ENCODE data around the gene CSTPP1.
"Not testable (repeated sequence)": the region's sequence is repeated elsewhere in the genome, so short reads cannot be mapped to it uniquely, and the experiment has no call there.

CSTPP1 gene

DNA sequence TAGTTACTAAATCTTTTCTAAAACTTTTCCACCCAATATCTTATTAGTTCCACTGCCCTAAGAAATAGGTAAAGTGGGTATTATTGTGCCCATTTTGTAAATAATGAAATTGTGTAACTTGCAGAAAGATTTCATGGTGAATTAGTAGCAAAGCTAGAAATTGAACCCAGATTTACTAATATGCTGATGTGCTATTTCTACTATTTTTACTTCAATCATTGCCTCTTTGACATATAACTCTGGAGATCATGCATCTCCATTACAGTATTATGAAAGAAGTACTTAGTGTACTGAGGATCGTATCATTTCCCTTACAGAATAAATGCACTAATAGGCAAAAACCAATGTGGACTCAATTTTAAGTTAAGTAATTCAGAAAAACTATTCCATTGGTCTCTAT lies 119.0 kb downstream of the CSTPP1 start:
- no peak for DNase-seq

DNA sequence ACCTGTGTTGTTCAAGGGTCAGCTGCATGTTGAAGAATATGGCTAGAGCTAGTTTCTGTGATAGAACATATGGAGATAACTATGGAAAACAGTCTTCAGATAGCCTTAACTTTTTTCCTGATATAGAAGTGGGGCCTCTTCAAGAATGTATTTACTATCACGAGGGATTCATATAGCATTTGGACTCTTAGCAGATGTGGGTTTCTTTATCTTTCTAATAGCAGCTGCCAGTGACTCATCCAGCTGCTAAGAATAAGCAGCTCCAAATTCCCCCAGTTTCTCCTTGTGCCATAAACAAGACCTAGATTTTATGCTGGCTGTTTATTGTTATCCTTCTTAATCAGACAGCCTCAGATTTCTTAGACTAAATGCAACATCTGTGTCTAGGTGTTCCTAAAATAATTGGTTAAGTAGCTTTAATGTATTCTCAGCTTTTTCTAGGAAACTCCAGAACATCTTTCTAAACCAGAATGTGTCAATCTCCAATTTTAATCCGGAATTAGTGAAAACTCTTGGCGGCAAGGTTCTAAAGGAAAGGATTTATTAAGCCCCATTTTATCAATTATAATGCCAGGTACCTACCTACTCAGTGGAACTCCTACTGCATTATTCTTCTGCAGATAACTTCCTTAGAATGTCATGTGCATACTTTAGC lies 119.8 kb downstream of the CSTPP1 start:
- DNase-seq = no peak

DNA sequence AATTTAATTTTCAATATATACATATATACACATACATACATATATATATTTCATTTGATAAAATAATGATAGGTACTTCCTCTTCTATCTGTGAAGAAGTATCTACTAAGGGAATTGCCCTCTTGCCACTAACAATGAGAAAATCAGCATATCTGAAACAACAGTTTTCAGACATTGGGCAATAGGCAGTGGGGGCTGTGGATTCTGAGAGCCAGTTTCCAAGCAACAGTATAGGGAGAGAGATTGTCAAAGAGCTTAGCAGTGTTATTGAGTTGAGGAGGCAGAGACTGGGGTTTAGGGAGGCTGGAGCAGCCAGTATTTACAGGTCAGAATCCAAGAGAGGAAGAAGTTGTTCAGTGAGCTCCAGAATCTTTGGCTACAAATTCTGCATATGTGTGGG lies 120.8 kb downstream of the CSTPP1 start:
- DNase-seq = no peak

DNA sequence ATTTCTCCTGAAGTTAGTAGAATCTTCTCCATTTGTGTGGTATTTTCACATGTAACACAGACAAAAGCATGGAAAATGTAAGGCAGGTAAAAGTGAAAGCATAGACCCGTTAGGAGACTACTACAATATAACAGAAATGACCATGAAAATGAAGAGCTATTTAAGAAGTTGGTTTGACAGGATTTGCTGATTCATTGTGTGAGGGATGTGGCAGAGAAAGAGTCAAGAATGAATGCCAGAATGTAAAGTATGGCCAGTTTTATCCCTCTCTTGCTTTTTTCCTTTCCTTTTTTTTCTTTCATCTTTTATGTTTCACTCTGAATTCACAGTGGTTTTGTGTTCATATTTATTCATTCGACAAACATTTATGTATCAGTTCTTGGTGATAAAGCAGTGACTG lies 124.2 kb downstream of the CSTPP1 start:
- DNase-seq = no peak

DNA sequence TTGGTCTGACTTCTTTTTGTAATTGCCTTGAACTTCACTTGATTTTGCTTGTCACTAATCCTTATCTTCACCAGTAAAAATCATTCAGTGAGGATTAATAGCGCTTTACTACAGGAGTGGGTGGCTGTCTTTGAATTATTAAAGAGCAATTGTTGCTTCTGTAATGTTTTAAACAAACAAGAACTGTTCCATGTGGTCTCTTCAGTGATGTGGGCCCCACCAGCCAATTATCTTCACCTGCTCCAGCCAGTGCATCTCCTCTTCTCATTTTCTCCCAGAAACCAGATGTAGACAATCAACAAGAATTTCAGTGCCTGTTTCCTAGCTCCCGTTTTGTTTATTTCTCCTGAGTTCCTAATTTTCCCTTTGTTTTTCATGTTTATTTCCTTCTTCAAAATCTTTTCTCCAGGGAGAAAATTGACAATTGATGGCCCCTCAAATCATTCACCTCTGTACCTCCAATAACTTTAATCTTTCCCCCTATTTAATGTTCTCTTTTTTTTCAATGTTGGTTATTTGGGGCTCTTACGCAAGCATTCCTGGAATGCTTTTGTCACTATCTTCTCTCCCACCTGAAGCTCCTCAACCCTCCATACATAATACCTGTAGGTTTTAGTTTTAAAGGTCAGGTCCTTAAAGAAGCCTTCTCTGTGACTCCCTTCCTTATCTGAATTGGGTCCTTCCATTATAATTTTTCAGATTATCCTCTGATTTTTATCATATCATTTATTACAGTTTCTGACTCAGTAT lies 125.0 kb downstream of the CSTPP1 start:
- no peak for DNase-seq

DNA sequence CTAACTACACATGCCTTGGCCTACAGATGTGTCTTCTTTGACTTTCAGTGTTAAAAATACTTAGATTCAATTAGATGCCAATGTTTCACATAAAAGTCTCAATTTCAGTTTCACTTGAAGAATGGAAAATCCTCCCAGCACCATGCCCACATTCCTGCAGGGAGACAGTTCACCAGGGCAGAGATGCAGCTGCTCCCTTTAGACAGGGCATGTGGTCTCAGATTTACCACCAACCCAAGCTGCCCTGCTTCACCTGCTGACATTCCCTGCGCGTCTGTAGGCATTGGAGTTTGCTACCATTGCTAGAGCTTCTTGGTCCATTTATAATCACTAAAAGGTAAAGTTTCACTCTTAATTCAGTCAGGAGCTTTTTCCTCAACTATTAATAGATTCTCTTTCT lies 126.2 kb downstream of the CSTPP1 start:
- no peak for DNase-seq

DNA sequence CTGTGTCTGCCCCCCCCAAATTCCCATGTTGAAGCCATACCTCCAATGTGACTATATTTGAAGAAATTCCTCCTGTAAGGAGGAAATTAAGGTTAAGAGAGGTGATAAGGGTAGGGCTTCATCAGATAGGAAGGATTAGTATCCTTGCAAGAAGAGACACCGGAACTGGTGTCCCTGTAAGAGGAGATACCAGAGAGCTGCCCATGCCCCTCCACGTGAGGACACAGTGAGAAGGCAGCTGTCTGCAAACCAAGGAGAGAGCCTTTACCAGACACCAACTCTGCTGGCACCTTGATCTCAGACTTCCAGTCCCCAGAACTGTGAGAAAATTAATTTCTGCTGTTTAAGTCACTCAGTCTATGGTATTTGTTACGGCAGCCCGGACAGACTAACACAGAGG lies 130.8 kb downstream of the CSTPP1 start:
- DNase-seq = no peak

DNA sequence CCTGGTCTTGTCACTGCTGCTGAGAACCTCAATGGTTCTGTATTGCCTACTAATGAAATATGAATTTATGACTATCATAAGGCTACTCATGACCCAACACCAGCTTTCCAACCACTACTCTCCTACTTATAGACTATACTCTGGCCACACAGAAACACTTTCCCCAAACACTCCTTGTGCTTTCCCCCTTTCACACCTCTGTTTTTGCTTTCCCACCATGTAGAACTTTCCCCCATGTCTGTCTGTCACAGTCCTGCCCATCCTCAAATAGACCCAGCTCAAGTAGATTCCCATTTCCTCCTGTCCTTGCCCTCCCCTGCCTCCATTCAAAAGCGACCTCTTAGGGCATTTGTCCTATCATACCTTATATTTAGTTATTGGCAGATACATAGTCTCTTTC lies 134.2 kb downstream of the CSTPP1 start:
- DNase-seq = no peak

DNA sequence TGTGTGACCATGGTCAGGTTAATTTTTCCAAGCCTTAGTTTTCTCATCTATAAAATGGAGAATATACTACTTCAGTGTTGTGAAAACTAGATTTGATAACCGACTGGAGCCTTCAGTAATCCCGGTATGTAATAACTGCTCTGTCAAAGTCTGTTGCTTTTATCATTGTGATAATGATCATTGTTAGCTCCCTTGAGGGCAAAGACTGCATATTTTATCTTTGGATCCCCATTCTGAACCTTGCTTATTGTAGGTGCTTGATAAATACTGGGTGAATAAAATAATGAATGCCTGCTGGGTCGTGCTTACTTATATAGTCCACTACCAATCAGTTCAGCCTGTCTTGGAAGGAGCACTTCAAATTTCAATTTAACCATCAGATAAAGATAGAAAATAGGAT lies 134.8 kb downstream of the CSTPP1 start:
- no peak for DNase-seq

DNA sequence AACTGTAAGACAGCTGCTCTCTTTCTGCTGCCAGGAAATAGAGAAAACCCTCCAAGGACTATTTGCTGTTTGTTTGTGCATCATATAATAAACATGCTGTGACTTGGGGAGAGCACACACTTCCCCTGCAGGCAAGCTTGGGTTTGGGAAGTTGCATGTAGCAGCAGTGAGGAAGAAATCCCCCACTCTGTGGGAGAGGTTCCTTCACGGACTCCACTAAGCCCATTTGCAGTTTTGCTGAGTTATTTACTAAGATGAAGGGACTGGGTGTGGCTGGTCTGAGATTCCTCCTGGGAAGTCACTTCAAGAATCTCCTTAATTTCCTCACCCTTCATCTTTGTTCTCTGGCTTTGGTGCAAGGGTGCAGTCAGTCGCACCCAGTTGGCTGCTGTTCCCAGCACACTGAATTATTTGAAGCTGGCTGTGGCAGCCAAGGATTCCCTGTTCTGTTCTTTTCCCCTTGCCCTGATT lies 135.3 kb downstream of the CSTPP1 start:
- DNase-seq = no peak

DNA sequence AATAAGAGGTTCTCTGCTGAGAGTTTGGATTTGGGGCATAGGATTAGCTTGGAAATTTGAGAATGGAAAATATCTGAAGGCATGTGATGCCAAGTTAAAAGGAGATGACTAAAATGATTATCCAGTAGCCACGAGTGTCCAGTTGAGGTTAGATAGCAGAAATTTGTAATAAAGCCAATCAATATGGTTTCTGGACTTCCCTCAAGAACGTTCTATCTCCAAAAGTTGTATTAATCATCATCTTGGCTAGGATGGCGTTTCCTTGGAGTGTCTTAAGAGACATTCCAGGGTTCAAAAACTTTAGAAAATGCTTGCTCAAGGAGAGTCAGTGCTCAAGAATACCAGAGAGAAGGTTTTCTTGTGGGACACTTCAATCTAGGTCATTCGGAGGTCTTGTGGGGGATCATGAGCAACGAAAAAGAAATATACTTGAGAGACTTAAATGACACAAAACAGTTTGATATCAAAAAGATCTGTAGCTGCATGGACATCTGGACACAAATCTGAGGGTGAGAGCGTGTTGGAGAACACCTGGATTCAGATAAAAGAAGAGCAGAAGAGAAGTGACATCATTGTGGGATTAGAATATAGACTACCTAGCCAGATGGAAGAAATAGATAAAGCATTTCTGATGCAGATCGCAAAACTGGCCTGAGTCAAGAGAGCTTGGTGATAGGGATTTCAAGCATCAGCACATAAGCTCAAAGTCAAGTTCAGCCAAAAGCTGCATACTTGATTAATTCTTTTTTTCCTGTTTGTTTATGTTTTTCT lies 142.4 kb downstream of the CSTPP1 start:
- DNase-seq = no peak

DNA sequence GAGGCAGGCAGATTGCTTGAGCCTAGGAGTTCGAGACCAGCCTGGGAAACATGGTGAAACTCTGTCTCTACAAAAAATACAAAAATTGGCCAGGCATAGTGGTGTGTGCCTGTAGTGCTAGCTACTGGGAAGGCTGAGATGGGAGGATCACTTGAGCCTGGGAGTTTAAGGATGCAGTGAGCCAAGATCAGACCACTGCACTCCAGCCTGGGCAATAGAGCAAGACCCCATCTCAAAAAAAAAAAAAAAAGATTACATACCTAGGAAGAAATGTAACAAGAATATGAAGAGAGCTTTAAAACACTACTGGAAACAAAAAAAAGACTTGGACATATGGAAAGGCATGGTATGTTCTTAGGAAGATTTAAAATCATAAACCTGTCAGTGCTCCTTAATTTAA lies 144.2 kb downstream of the CSTPP1 start:
- not testable (repeated sequence) for DNase-seq

DNA sequence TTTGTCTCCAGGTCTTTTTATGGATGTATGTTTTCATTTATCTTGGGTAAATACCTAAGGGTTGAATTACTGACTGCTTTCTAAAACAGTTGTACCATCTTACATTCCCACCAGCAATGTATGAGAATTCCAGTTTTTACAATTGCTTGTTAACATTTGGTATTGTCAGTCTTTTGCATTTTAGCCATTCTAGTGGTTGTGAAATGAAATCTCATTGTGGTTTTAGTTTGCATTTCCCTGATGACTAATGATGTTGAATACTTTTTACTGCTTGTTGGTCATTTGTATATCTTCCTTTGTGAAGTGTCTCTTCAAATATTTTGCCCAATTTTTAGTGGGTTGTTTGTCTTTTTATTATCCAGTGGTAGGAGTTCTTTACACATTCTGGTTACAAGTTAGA lies 147.4 kb downstream of the CSTPP1 start:
- DNase-seq = no peak

DNA sequence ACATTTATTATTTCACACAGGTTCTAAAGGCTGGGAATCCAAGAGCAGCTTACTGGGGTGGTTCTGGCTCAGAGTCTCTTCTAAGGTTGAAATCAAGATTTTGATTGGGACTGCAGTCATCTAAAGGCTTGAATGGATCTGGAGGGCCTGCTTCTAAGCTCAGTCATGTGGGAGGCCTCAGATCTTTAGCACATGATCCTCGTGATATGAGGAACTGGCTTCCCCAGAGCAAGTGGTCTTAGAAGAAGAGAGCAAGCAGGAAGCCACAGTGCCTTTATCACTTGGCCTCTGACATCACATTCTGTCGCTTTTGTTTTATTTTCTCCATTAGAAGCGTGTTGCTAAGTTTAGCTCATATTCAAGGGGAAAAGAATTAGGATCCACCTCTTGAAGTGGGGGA lies 151.2 kb downstream of the CSTPP1 start:
- no peak for DNase-seq

DNA sequence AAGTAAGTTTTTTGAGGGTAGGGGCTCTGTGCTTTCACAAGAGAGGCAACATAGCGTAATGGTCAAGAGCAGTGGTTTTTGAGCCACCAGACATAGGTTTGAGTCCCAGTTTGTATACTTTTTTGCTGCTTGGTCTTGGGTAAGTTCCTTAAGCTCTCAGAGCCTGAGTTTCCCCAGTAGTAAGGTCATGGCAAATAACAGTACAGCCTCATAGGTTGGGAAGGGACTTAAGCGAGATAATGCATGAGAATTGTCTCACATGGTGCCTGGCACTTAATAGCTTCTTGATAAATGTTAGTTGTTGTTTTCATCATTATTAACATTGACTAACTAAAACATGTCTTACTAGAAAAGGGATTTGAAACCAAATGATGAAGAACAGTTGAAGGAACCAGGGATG lies 157.0 kb downstream of the CSTPP1 start:
- DNase-seq = no peak

DNA sequence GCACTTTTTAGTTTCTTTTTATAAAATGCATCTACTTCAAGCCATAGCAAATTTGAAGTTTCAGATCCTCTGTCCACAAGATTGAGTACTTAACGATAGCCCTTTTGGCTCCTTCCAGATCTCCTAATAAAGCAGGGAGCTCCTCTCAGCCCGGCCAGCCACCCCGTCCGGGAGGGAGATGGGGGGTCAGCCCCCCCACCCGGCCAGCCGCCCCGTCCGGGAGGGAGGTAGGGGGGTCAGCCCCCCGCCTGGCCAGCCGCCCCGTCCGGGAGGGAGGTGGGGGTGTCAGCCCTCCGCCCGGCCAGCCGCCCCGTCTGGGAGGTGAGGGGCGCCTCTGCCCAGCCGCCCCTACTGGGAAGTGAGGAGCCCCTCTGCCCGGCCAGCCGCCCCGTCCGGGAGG lies 160.3 kb downstream of the CSTPP1 start:
- DNase-seq = not testable (repeated sequence)

DNA sequence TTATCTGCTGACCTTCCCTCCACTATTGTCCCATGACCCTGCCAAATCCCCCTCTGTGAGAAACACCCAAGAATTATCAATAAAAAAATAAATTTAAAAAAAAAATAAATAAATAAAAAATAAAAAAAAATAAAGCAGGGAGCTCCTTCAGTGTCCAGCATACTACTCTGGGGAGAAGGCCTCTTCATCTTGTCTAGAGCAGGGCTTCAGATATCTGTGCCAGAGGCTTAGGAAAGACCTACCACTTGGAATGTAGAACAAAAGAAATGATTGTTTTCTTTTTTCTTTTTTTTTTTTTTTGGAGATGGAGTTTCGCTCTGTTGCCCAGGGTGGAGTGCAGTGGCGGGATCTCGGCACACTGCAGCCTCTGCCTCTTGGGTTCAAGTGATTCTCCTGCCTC lies 161.7 kb downstream of the CSTPP1 start:
- DNase-seq = not testable (repeated sequence)

DNA sequence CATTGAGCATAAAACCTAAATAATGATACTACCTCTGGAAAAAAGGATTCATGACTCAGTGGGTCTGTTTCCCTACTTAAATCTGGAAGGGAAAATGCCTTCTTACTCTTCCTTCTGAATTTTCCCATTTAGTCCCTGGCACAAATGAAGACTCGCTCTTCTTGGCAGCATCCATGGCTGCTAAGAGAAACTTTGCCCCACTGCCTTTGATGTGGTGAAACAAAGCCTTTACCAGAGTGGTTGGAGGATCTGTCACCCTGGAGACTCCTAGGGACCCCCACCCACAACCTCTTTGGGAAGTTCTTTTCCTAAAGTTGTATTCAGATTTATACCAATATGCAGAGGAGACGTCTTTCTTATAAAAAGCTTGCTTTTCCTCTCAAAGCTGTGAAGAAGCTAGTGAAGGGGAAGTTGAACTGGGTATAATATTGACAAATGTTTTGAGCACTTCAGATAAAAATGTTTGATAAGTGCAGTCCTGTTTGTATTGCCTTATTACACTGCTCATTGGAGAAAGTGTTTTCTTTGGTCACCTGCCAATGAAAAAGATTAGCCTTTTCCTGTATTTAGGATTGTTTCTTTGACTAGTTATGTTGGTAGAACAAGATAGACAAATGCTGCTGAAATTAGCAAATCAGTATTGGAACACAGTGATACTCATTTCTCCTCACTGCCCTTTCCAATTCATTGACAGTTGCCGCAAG lies 162.8 kb downstream of the CSTPP1 start:
- no peak for DNase-seq

DNA sequence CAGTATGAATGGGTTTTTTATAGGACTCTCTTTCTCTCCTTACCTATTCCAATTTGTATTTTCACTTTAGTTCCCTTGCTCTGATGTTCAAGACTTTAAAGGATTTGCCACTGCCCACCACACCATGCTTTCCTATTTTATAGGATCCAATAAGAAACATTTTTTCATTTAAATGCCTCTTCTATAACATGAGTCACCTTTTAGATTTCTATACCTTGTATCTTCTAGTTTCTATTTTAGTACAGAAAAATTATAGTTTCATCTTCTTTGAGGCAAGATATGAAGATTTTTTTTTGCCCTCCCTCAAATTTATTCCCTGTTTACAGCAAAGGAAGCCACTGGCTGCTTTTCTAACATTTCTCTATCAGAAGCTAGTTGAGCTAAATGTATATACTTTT lies 163.4 kb downstream of the CSTPP1 start:
- no peak for DNase-seq

DNA sequence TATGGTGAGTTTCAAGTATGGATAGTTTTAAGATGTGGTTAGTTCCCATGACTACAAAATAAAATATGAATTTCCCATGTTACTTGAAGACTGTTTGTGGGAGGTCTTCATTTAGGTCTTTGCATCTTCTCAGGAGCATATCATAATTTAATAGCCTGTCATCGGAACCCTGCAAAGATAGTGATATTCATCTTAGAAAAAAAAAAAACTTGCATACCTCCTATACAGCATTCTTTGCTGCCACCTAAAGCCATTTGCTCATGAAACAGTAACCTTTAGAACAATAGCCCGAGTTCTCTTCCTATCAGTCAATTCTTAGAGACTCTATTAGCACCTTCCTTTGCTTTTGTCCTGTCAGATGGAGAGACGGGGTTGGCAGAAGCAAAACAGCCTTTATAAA lies 164.8 kb downstream of the CSTPP1 start:
- no peak for DNase-seq

DNA sequence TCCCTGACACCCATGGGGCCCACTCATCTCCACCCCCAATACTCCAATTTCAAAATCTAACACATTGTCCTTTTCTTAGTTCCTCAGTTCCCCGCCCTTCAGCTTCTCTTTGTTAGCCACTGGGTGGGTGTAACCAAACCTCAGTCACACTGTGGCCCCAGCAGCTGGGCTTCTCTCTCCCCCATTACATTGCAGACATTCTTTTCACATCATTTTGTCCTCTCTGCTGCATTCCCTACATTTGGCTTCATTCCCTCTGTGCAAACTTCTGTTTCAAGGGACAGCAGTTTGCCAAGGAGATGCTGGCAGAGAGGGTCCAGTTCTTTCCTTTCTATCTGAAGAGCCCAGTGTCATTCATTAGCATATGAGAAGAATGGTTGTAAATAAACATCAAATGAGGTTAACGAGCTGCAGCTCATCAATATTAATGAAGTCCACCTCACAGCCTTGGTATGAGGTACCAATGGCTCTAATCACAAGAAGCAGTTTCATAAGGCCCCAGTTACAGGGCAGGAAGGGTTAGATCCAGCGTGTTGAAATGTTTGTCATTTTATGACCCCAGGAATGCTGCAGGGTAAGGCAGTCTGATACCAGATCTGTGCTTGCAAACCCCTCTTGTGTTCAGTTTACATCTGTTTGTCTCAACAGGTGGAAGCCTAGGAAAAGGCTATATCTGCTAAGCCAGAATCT lies 167.8 kb downstream of the CSTPP1 start:
- DNase-seq = no peak

DNA sequence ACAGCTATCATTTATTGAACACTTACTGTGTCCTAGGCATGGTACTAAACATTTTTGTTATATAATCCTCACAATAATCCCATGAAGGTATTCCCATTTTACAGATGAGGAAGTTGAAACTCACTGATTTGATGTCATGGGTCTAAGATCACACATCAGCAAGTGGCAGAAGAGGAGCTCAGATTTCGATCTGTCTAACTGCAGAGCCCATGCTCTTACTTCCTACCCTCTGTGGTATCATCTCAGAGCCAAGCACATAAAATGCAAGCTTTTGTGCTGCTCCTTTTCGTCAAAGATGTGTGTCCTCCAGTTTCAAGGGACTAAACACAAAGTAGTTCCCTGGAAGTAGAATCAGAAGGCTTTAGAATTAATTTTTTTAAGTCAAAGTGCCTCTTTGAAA lies 169.0 kb downstream of the CSTPP1 start:
- no peak for DNase-seq

DNA sequence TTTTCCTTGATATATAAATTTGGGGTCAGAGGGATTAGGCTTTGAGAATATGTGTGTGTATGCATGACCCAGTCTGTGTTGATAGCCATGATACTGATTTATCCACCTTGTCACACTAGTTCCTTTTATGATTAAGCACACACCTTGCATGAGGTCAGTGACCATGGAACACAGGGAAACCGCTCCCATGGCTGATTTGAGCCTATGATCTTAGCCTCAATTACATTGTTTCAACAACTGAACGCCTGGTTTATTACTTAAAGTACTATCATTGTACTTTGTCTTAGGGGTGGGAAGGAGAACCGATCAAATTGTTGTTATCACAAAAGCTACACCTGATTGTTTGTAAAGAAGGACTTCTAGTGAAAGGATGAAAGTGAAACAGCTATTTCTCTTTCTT lies 169.4 kb downstream of the CSTPP1 start:
- no peak for DNase-seq
